ENCODE data around the gene EOLA1.
"Not testable (repeated sequence)": the region's sequence is repeated elsewhere in the genome, so short reads cannot be mapped to it uniquely, and the experiment has no call there.

EOLA1 gene

GRCh38 chrX:149540621-149541520, at the start of gene EOLA1:
Gene EOLA1 (plus strand): TSS chrX:149541012. CDS start chrX:149545631, 4,619 bp downstream.
- no peak for FAIRE-seq

- FAIRE-seq = no peak
These were observed 49.0 kb upstream of the EOLA1 start for GRCh38 chrX:149491812-149492211.

- FAIRE-seq = no peak
These were observed 46.9 kb upstream of the EOLA1 start for GRCh38 chrX:149493567-149494562.

- no peak for FAIRE-seq
These were observed 45.8 kb upstream of the EOLA1 start for GRCh38 chrX:149494844-149495565.

GRCh38 chrX:149495573-149496071, 45.2 kb upstream of the EOLA1 start:
- no peak for FAIRE-seq

GRCh38 chrX:149497054-149497453, 43.8 kb upstream of the EOLA1 start:
- no peak for FAIRE-seq

GRCh38 chrX:149497626-149498025, 43.2 kb upstream of the EOLA1 start:
- no peak for FAIRE-seq

GRCh38 chrX:149498767-149499166, 42.0 kb upstream of the EOLA1 start:
- FAIRE-seq = no peak

GRCh38 chrX:149499766-149500165, 41.0 kb upstream of the EOLA1 start:
- no peak for FAIRE-seq

- FAIRE-seq = not testable (repeated sequence)
These were observed 37.9 kb upstream of the EOLA1 start for GRCh38 chrX:149502923-149503322.

GRCh38 chrX:149503446-149503845, 37.4 kb upstream of the EOLA1 start:
- FAIRE-seq = not testable (repeated sequence)

- no peak for FAIRE-seq
These were observed 36.4 kb upstream of the EOLA1 start for GRCh38 chrX:149504226-149504914.

GRCh38 chrX:149504915-149505651, 35.7 kb upstream of the EOLA1 start, which contains the start of gene IDS:
Gene IDS (minus strand): TSS chrX:149505306. CDS start chrX:149505137, 169 bp downstream.
- FAIRE-seq = no peak

- FAIRE-seq = no peak
These were observed 35.1 kb upstream of the EOLA1 start for GRCh38 chrX:149505671-149506070.

- no peak for FAIRE-seq
These were observed 34.5 kb upstream of the EOLA1 start for GRCh38 chrX:149506349-149506748.

GRCh38 chrX:149508467-149508866, 32.3 kb upstream of the EOLA1 start:
- no peak for FAIRE-seq

GRCh38 chrX:149510386-149510785, 30.4 kb upstream of the EOLA1 start:
- no peak for FAIRE-seq

GRCh38 chrX:149511081-149511480, 29.7 kb upstream of the EOLA1 start:
- no peak for FAIRE-seq

- no peak for FAIRE-seq
These were observed 28.5 kb upstream of the EOLA1 start for GRCh38 chrX:149512225-149512885.

GRCh38 chrX:149513825-149514428, 26.9 kb upstream of the EOLA1 start:
- no peak for FAIRE-seq
